SK-N-SH treated with all-trans-retinoic acid at 6 μM for 48 hours (cell line): ENCODE results near the gene ZDHHC19.

Experiments
- POU6F1 ChIP-seq: fragments of 250-450 bp; sonication (Bioruptor Pico); IDR thresholded peaks from 2 replicates; pipeline ENCODE4 v1.8.0; 2021; ENCODE audit warnings: low read depth, mild to moderate bottlenecking, moderate library complexity, borderline replicate concordance
- PPARA ChIP-seq: fragments of 250-450 bp; sonication (Bioruptor Pico); IDR thresholded peaks from 2 replicates; pipeline ENCODE4 v1.5.0; 2020; ENCODE audit warnings: mild to moderate bottlenecking, borderline replicate concordance
- ZNF70 ChIP-seq: fragments of 450-650 bp; formaldehyde crosslinking; IDR thresholded peaks from 2 replicates; pipeline ENCODE4 v1.5.0; 2020; ENCODE audit warnings: mild to moderate bottlenecking, moderate library complexity

- TF ChIP-seq PPARA (CRISPR knock-in tag) (no peak), POU6F1 (CRISPR knock-in tag) (no peak), ZNF70 (CRISPR knock-in tag) (no peak)
Observed at GRCh38 chr3:196210673-196211556, at the start of gene ZDHHC19.
